GM04504 (cell line): Measurements from ENCODE around the gene SHANK3.
"Not testable (repeated sequence)": the region's sequence is repeated elsewhere in the genome, so short reads cannot be mapped to it uniquely, and the experiment has no call there.

Experiments
- DNase-seq: peaks from one replicate; pipeline ENCODE4 v3.0.0-alpha.2; 2012; ENCODE audit warnings: low read depth

Gene SHANK3

DNA sequence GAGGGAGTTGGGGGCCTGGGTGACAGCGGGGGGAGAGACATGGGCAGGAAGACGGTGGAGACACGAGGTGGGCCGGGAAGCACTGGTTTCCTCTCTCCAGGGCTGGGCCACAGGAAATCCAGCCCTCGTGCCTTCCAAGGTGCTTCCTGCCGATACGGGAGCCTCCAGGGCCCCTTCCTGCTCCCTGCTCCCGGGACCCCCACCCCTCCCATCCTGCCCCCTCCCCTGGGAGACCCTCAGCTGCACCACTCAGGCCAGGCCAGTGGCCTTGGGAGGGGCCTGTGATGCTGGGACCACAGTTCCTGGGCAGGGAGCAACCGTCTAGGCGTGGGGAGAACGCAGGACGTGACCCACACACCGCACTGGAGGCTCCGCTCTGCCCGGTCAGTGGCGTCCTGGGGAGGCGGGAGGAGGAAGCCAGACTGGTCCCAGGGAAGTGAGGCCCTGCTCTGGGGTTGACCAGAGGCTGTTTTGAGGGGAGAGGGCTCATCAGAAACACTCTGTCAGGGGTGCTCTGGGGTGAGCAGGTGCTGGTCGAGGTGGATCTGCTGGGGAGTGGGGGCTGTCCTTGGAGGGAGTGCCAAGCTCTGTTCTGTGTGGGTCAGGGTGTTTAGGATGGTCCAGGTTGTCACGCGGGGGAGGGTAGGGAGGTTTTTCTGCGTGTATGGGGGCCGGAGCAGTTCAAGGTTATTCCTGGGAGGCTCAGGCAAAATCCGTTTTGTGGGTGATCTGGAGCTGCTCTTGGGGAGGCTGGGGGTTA is at the start of gene SHANK3:
Gene SHANK3, plus strand, starts transcription at position 353 of the 760 bp plus-strand sequence.
- no peak for DNase-seq

DNA sequence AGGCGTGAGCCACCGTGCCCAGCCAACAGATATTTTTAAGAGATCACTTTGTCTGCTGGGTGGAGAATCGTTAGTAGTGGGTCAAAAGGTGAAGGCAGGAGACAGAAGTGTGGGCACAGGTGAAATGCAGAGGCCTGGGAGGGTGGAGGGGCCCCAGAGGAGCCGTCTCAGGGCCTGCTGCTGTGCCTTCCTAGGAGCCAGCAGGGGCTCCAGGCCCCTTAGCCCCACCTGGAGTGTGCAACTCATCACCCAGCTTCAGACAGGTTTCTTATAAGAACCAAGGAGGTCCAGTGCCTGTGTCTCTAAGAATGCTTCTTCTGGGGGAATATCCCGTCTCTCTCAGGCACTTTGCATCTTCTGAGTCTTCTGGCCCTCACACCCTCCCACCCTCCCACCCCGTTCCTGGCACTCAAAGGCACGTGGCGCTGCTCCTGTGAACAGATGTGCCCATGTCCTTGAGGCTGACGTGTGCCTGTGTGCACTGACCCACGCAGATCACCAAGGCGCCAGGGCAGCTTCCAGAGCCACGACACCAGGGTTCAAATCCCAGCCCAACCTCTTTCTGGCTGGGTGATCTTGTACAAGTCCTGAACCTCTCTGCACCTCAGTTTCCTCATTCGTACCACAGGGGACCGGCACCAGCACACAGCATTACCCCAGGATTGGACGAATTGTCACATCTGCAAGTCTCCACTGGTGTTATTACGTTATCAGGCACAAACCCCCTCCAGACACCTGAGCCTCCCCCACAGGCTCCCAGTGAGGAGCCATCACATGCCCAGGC is 48.1 kb upstream of the SHANK3 start:
- no peak for DNase-seq

DNA sequence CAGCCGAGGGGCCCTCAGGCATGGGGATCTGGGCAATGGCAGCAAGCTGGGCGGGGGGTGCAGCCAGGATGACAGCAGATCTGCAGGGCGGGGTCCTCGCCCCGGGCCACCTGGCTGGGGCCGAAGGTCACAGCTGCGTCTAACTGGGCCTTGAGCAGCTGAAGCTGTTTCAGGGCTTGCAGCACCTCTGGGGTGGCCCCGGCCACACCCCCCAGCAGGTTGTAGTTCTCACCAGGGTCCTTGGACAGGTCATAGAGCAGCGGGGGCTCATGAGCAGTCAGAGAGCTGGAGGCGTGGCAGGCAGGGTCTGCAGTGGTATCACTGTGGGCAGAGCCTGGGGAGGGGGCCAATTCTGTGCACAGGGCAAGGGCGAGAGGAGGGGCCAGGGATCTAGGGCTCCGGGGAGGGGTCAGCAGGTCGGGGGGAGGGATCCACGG is 47.5 kb upstream of the SHANK3 start:
- DNase-seq, result no peak

DNA sequence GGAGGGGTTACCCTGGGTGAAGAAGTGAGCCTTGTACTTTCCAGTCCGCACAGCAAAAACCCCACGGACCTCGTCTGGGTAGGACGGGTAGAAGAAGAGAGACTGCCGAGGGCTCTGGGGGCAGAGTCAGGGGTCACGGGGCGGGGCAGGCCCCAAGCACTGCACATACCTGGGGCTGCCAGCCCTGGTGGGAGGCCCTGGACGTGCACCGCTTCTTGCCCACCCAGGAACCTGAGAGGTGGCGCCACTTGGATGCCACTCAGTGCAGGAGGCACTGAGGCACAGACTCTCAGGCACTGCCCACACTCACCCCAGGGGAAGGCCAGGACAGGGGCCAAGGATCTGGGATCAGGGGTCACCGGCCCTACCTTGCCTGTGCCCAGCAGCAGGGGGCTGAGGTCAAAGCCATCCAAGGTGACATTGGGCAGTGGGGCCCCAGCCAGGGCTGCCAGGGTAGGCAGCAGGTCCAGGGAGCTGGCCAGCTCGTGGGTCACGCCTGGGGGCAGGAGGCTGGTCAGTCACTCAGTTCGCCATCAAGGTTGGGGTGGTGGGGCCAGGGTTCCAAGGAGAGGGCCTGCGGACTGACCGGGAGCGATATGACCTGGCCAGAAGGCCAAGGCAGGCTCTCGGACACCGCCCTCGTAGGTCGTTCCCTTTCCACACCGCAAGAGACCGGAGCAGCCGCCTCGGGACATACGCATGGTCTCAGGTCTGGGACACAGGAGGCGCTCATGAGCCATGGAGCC is 46.9 kb upstream of the SHANK3 start:
- no peak for DNase-seq

DNA sequence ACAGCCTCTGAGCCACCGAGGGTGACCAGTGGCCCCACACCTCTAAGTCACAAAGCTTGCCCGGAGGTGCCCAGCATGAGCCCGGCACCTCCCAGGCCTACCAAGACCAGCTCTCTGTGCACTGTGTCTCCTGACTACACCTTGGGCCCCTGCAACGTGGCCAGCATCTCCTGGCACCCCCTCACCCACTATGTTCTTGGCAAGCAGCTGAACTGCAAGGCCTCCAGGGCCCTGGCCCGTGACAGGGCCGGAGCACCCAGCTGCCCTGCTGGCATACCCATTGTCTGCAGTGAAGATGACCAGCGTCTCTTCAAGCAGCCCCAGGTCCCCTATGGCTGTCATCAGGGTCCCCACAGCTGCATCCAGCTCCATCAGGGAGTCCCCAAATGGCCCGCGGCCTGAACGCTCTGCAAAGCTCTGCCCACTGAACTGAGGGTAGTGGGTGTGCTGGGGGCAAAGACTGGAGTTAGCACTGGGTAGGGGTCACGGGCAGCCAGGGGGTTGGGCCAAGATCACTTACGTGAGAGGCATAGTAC is 46.2 kb upstream of the SHANK3 start:
- no peak for DNase-seq

DNA sequence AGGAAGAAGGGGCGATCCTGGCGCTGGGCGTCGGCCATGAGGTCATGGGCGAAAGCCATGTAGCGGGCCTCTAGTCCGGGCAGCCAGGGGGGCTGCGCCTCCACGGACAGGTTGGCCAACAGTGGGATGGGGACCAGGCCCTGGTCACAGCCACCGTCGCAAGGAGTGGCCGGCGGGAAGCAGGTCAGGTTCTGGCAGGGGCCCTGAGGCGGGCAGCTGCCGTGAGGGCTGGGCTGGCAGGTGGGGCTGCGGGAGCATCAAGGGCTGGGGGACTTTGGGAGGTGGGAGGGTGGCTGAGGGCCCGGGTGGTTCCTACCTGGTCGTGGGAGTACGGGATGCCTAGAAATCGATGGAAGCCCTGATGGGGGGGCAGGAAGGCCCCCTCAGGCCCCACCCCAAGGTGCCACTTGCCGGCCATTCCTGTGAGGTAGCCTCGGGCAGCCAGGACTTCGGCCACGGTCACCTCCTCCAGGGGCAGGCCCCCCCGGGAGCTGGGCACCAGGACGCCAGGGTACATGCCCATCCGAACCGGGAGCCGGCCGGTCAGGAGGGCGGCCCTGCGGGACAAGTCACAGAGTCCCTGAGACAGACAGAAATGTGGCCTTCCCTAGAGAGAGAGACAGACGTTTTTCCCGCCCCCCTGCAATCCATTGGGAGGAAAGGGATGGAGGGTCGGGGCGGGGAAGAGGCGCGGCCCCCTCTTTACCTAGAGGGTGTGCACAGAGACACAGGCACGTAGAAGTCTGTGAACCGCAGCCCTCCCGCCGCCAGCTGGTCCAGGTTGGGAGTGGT is 45.6 kb upstream of the SHANK3 start:
- no peak for DNase-seq

DNA sequence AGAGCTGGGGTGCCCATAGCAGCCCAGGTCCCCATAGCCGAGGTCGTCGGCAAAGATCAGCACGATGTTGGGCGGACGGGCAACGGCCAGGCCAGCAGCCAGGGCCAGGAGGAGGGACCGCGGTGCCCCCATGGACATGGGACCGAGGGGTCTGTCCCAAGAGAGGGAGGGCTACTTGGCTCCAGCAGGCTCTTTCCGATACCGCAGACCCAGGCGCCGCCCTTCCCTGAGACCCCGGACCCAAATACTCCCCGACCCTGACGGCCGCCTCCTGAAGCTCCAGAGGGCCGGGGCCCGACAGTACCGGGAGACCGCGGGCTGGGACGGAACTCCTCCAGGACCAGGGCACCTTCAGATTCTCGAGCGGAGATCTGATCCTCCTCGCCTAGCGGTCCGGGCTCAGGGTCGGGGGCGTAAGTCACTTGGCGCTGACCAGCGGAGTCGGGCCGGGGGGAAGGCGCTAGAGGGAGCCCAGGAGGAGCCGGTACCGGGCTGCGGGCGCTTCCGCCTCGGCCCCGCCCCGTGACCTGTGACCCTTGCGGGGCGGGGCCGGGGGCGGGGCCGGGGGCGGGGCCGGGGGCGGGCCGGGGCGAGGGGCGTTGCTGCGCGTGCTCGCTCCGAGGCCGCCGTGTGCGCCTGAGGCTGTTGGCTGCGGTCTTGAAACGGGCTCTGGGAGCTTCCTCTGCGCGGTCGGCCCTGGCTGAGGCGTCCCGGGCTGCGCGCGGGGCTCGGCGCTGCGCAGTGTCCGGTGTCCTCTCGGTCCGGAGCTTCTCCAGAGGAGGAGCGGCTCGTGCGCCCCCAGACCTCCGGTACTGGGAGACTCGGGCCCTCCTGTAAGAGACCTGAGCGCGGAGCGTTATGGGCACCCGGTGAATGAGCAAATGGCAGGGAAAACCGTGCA is 44.7 kb upstream of the SHANK3 start, which contains the start of gene ARSA:
Gene ARSA, minus strand, starts transcription at position 511 of the 901 bp plus-strand sequence. Its CDS starts 373 bp downstream, at position 138.
- DNase-seq, result peak; percentile 69

DNA sequence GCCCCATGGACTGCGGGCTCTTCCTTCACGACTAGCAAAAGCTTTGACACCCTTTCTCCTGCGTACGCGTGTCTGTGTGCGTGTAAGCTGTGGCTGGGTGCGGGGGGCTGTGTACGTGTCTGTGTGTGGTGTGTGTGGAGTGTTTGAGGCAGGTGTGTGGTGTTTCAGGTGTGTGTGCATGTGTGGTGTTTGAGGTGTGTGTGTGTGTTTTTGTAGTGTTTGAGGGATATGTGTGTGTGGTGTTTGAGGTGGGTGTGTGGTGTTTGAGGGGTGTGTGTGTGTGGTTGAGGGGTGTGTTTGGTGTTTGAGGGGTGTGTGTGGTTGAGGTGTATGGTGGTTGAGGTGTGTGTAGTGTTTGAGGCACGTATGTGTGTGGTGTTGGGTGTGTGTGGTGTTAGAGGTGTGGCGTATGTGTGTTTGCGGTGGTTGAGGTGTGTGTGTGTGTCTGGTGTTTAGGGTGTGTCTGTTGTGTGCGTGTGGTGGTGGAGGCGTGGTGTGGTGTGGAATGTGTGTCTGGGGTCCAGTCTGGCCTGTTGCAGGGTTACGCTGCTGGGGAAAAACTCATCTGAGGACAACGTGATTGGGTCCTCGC is 44.0 kb upstream of the SHANK3 start:
- no peak for DNase-seq

DNA sequence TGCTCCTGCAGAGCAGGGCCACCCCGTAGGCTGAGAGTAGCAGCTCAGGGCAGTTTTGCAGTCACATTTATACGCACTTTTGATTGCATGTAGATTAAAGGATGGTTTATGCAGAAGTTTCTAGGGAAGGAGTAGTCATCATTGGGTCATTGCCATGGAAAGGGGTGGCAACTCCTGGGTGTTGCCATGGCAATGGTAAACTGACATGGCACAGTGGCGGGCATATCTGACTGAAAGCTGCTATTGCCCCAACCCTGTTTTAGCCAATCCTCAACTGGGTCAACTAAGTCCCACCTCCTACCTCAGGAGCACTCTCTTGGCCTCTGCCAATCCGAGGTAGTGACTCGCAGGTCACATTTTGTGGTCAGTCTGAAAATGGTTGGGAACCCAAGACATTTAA is 42.2 kb upstream of the SHANK3 start:
- DNase-seq, result no peak

DNA sequence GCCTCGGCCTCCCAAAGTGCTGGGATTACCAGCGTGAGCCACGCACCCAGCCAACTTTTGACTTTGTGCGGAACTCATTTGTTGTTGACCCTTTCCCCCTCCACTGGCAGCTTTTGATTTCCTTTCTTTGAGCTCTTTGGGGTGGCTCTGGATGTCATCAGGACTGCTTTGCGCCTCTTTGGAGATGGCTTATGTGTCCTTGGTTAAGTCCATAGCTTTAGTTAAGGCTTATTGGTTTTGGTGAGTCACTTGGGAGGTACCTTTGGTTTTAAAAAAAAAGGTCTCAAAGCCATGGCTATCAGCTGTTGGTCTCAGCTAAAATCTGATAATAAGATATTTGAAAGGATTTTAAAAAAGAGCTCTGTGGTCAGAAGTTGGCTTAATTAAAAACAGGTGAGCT is 39.5 kb upstream of the SHANK3 start:
- no peak for DNase-seq

DNA sequence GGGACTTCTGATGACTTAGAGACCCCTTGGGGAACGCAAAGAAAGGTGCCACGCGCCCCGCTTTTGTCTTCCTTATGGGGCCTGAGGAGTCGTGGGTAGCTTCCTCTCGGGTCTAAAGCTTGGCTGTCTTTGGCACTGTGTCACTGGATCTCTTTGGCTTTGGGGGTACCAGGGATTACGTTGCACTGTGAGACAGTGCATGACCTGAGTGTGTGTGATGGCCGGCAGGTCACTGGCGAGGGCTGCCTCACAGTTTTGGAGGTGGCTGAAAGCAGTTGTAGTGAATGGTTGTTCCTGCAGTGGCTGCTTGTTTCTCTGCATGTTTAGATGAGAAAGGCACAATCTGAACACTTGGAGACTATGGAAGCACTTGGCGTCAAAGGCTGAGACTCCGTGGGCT is 38.9 kb upstream of the SHANK3 start:
- DNase-seq, result no peak

DNA sequence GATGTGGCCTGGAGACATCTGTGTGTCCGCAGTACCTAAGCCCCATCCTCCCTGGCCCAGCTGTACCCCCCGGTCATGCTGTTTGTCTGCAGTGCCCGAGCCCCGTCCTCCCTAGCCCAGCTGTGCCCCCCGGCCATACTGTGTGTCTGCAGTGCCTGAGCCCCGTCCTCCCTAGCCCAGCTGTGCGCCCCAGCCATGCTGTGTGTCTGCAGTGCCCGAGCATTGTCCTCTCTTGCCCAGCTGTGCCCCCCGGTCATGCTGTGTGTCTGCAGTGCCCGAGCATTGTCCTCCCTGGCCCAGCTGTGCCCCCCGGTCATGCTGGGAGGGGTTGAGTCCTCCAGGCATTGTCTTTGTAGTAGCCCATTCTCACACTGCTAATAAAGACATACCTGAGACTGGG is 37.0 kb upstream of the SHANK3 start:
- no peak for DNase-seq

DNA sequence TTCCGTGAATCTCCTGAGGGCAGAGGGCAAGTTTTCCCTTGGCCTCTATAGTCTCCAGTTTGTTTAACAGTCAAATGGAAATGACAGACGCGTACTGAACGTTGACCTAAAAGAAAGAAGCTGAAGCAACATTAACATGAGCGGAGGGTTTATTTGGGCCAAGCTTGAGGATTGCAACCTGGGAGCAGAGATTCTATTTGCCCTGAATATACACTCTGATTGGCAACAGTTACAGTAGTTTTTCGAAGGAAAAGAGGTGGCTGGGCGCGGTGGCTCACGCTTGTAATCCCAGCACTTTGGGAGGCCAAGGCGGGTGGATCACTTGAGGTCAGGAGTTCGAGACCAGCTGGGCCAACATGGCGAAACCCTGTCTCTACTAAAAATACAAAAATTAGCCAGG is 32.3 kb upstream of the SHANK3 start:
- not testable (repeated sequence) for DNase-seq

DNA sequence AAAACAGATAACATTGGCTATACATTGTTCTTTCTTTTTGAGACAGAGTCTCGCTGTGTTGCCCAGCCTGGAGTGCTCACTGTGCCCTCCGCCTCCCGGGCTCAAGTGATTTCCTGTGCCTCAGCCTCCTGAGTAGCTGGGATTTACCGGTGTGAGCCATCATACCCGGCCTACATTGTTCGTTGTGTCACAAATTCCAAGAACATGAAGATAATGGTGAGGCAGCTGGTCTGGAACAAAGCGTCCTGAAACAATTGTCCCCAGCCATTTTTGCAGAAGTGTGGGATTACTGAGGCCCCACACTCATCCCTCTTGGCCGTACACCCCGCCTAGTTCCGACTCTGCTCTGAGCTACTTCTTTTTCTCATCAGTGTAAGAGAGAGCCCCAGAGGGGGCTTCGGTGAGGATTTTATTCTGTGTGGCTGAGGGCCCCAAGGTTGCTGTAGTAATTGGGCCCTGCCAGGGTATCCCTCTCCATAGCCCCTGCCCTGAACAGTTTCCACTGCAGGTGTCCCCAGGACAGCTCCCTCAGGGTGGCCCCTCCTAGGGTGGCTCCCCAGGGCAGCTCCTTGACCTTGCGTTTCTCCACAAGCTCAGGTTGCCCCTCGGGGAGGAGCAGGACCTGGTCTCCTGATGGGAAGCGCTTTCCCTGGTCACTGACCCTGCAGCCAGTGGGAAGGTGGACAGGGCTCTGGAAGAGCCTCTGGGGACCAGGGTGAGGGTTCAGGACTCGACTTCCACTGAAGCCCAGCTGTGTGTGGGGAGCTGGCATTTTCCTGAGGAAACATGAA is 31.6 kb upstream of the SHANK3 start:
- no peak for DNase-seq

DNA sequence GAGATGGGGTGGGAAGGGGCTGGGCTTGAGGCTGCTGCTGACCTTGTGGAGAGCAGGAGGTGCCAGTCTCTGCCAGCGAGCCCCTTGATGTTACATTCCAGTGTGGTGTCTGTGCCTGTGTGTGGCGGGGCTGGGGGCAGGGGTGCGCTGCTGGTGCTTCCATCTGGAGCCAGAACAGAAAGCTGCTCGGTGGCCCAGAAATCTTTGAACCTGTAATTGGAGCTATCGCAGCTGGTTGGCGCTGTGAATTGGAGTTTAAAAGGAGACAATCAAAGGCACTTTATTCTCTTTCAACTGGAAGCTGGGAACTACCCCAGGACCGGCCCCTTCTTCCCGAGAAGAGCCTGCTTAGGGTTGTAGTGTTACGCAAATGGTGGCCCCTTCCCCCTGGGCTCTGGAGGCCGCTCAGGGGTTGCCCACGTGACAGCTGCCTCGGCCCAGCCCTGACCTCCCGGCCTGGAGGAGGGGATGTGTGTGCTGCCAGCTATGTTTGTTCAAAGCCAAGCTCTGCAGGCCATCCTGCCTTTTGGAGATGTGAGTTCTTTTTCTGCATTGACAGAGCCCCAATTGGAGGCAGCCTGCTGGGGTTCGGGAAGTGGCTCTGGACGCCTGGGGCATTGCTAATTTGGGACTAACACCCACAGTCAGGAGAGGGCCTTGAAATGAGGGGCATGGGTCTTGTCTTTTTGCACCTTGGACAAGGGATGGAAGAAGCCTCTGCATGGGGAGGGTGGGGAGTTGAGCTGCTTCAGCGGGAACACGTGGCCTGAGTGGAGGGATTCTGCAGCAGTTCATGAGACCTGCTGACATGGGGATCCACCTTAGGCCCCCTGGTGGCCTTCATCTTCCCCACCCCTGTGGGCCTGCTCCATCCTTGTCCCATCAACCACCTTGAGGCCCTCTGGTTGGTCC is 30.7 kb upstream of the SHANK3 start:
- peak; percentile 3 for DNase-seq

DNA sequence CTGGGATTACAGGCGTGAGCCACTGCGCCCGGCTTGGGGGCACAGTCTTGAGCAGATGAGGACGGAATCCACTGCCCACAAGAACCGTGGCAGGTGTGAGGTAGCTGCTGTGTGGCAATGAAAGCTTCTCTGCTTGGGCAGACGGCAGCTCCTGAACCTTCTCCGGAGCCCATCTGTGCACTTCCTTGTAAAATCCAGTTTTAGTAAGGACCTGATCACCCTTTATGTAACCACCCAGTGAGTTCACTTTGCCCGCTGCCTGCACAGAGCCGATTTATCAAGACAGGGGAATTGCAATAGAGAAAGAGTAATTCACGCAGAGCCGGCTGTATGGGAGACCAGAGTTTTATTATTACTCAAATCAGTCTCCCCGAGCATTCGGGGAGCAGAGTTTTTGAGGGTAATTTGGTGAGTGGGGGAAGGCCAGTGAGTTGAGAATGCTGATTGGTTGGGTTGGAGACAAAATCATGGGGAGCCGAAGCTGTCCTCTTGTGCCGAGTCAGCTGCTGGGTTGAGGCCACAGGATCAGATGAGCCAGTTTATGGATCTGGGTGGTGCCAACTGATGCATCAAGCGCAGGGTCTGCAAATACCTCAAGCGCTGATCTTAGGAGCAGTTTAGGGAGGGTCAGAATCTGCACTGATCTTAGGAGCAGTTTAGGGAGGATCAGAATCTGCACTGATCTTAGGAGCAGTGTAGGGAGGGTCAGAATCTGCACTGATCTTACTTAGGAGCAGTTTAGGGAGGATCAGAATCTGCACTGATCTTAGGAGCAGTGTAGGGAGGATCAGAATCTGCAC is 29.4 kb upstream of the SHANK3 start:
- DNase-seq, result not testable (repeated sequence)

DNA sequence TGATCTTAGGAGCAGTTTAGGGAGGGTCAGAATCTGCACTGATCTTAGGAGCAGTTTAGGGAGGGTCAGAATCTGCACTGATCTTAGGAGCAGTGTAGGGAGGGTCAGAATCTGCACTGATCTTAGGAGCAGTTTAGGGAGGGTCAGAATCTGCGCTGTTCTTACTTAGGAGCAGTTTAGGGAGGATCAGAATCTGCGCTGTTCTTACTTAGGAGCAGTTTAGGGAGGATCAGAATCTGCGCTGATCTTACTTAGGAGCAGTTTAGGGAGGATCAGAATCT is 28.9 kb upstream of the SHANK3 start:
- DNase-seq, result not testable (repeated sequence)

DNA sequence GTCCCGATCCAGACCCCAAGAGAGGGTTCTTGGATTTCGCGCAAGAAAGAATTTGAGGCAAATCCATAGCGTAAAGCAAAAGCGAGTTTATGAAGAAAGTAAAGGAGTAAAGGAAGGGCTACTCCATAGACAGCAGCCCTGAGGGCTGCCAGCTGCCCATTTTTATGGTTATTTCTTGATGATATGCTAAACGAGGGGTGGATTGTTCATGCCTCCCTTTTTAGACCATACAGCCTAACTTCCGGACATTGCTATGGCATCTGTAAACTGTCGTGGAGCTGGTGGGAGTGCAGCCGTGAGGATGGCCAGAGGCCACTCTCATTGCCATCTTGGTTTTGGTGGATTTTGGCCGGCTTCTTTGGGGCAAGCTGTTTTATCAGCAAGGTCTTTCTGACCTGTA is 19.4 kb upstream of the SHANK3 start:
- DNase-seq, result no peak
